Transverse colon (tissue), 4 donors: ENCODE measurements around the gene SMTNL2.

ENCODE experiments used
- CTCF ChIP-seq, 5 experiments: fragments of 200-600 bp in 3 of 5; fragments of 450-650 bp in 2 of 5; sonication (generic) in 3 of 5; IDR thresholded peaks; 1 replicate in 2 of 5; 2 replicates in 3 of 5; pipeline ENCODE4 v1.5.1; 2016 to 2017; ENCODE audit warnings: antibody characterized with exemption in 5 of 5, inconsistent platforms in 3 of 5, mild to moderate bottlenecking in 2 of 5, moderate library complexity in 1 of 5
- POLR2A ChIP-seq: fragments of 450-650 bp; IDR thresholded peaks from one replicate; pipeline ENCODE4 v1.6.1; 2016; ENCODE audit warnings: antibody characterized with exemption, mild to moderate bottlenecking, moderate library complexity
- POLR2AphosphoS5 ChIP-seq, 3 donors: sonication (generic); formaldehyde crosslinking; IDR thresholded peaks; one replicate each; pipeline ENCODE4 v1.6.1; 2016; ENCODE audit warnings: antibody characterized with exemption in 3 of 3

- TF ChIP-seq POLR2AphosphoS5 (IDR thresholded peaks at IDR 0.05), result no peak
- no peak for TF ChIP-seq POLR2A
- TF ChIP-seq CTCF (IDR thresholded peaks at IDR 0.05), result no peak
Measured at GRCh38 chr17:4583206-4583605, 1.1 kb upstream of the SMTNL2 start.
